Keratinocyte (primary cell): Measurements from ENCODE around the gene TBC1D19. TPM values are rescaled to one million over a fixed set of nuclear protein-coding genes. Genes with fewer than 3 reads are reported as not detected.

ENCODE experiments used
- DNase-seq: peaks from one replicate; pipeline ENCODE4 v3.0.0-alpha.2; 2011; ENCODE audit warnings: low read depth, missing footprints, low spot score
- FAIRE-seq: peaks from 2 replicates; lab custom pipeline; 2011; peaks lifted over from hg19 to GRCh38; lab: Jason Lieb, UNC
- H2AFZ ChIP-seq: 2 replicates; pipeline ENCODE4 v1.6.0; 2012; ENCODE audit warnings: low read length, control low read depth, inconsistent platforms; ENCODE audit not compliant: control insufficient read depth
- H3K27ac ChIP-seq: 2 replicates; pipeline ENCODE4 v1.5.1; 2011; ENCODE audit warnings: low read length; ENCODE audit not compliant: control insufficient read depth, insufficient read depth
- H3K27me3 ChIP-seq: 3 replicates; pipeline ENCODE4 v1.6.0; 2011; ENCODE audit warnings: low read length; ENCODE audit not compliant: control insufficient read depth, insufficient read depth; ENCODE audit errors: extremely low read depth
- H3K36me3 ChIP-seq, 2 experiments: 2 replicates in 1 of 2; 3 replicates in 1 of 2; pipeline ENCODE4 v1.5.1; 2011; ENCODE audit warnings: low read length in 2 of 2, mild to moderate bottlenecking in 1 of 2; ENCODE audit not compliant: control insufficient read depth in 2 of 2, insufficient read depth in 2 of 2; ENCODE audit errors: extremely low read depth in 1 of 2
- H3K4me1 ChIP-seq: 3 replicates; pipeline ENCODE4 v1.5.1; 2011; ENCODE audit warnings: low read length; ENCODE audit not compliant: control insufficient read depth, insufficient read depth; ENCODE audit errors: extremely low read depth
- H3K4me2 ChIP-seq: 3 replicates; pipeline ENCODE4 v1.6.0; 2011; ENCODE audit warnings: low read depth, low read length; ENCODE audit not compliant: control insufficient read depth, insufficient read depth; ENCODE audit errors: extremely low read depth
- H3K4me3 ChIP-seq, 3 experiments: fragments of 200-600 bp in 1 of 3; sonication (generic) in 1 of 3; 2 replicates in 2 of 3; 3 replicates in 1 of 3; pipeline ENCODE4 v1.5.1; 2011 to 2016; ENCODE audit warnings: low read length in 3 of 3, mild to moderate bottlenecking in 3 of 3, control low read depth in 2 of 3, inconsistent platforms in 1 of 3, low read depth in 1 of 3, mixed read lengths in 1 of 3, mixed run types in 1 of 3, moderate library complexity in 1 of 3; ENCODE audit not compliant: control insufficient read depth in 2 of 3, insufficient read depth in 2 of 3; ENCODE audit errors: extremely low read depth in 1 of 3
- H3K79me2 ChIP-seq: 2 replicates; pipeline ENCODE4 v1.6.0; 2012; ENCODE audit warnings: low read length; ENCODE audit not compliant: control insufficient read depth, insufficient read depth
- H3K9ac ChIP-seq: 3 replicates; pipeline ENCODE4 v1.6.0; 2011; ENCODE audit warnings: low read length; ENCODE audit not compliant: control insufficient read depth, insufficient read depth; ENCODE audit errors: extremely low read depth
- H3K9me1 ChIP-seq: 3 replicates; pipeline ENCODE4 v1.6.0; 2011; ENCODE audit warnings: low read length; ENCODE audit not compliant: control insufficient read depth, insufficient read depth; ENCODE audit errors: extremely low read depth
- H3K9me3 ChIP-seq: 2 replicates; pipeline ENCODE4 v1.5.1; 2012; ENCODE audit warnings: low read depth, low read length; ENCODE audit not compliant: control insufficient read depth
- H4K20me1 ChIP-seq: 3 replicates; pipeline ENCODE4 v1.6.0; 2011; ENCODE audit warnings: low read length; ENCODE audit not compliant: control insufficient read depth, insufficient read depth; ENCODE audit errors: extremely low read depth
- EZH2 ChIP-seq: IDR thresholded peaks from one replicate; pipeline ENCODE4 v1.6.1; 2012; ENCODE audit warnings: inconsistent platforms, mild to moderate bottlenecking, low read length, moderate library complexity
- dilution Hi-C: fragments of 300-500 bp; cut with MboI; formaldehyde crosslinking; loops from one replicate; pipeline ENCODE4 v1.7.0; 2020; ENCODE audit warnings: low sequenced_read_pairs; ENCODE audit not compliant: extremely low pct_ligation_motif_present
- polyA plus RNA-seq, 5 experiments: library from polyadenylated mRNA; depleted of rRNA in 3 of 5; stranded (reverse) in 3 of 5; stranded (forward) in 1 of 5; unstranded in 1 of 5; fragments of >200 nt; gene quantifications; 1 replicate in 1 of 5; 2 replicates in 3 of 5; 3 replicates in 1 of 5; pipeline versions ENCODE4 v1.2.1 to v1.2.3, GENCODE V29; 2011 to 2012; ENCODE audit warnings: missing spikeins in 2 of 5, low read depth in 1 of 5, low replicate concordance in 1 of 5
- TF ChIP-seq, protein P1 (sequence below), 3 experiments: IDR thresholded peaks in 1 of 3; conservative IDR thresholded peaks in 1 of 3; optimal IDR thresholded peaks in 1 of 3; 2 replicates in 2 of 3; 3 replicates in 1 of 3; pipeline versions ENCODE3 to v1.5.1; 2011; ENCODE audit warnings: low read length in 3 of 3, mild to moderate bottlenecking in 3 of 3, moderate library complexity in 2 of 3, control low read depth in 1 of 3, inconsistent platforms in 1 of 3; ENCODE audit not compliant: insufficient read depth in 2 of 3; ENCODE audit errors: extremely low read depth in 1 of 3

The TBC1D19 gene
- polyA plus RNA-seq, 1 donor (not counting 4 experiments of a cell fraction or from before 2014, with no cell fraction given): 11.3 TPM

- Histone ChIP-seq H3K9me3 (no peaks in the 10 kb centered on the region), H4K20me1 (no peaks in the 10 kb centered on the region), H3K9ac (no peak overlapping the region), H3K4me2 (no peak overlapping the region), H2AFZ (no peak overlapping the region), H3K27me3 (no peaks in the 10 kb centered on the region), H3K4me3 (no peak overlapping the region), H3K4me1 (no peaks in the 10 kb centered on the region), H3K36me3 (no peaks in the 10 kb centered on the region), H3K27ac (no peak overlapping the region), H3K79me2 (no peaks in the 10 kb centered on the region), H3K9me1 (no peaks in the 10 kb centered on the region)
- dilution Hi-C loops: no loop called here
- DNase-seq (no peak), FAIRE-seq (no peak)
- TF ChIP-seq EZH2: no peak
- TF ChIP-seq, protein P1, sequence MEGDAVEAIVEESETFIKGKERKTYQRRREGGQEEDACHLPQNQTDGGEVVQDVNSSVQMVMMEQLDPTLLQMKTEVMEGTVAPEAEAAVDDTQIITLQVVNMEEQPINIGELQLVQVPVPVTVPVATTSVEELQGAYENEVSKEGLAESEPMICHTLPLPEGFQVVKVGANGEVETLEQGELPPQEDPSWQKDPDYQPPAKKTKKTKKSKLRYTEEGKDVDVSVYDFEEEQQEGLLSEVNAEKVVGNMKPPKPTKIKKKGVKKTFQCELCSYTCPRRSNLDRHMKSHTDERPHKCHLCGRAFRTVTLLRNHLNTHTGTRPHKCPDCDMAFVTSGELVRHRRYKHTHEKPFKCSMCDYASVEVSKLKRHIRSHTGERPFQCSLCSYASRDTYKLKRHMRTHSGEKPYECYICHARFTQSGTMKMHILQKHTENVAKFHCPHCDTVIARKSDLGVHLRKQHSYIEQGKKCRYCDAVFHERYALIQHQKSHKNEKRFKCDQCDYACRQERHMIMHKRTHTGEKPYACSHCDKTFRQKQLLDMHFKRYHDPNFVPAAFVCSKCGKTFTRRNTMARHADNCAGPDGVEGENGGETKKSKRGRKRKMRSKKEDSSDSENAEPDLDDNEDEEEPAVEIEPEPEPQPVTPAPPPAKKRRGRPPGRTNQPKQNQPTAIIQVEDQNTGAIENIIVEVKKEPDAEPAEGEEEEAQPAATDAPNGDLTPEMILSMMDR (optimal IDR thresholded peaks at IDR 0.05 in 1 of 3, IDR thresholded peaks at IDR 0.05 in 1 of 3, conservative IDR thresholded peaks at IDR 0.05 in 1 of 3; ENCODE audit: extremely low read depth in 1 of 3, insufficient read depth in 2 of 3, low read length in 3 of 3): no peak
Measured at GRCh38 chr4:26576231-26576739, 7.6 kb upstream of the TBC1D19 start.

- H3K4me2 ChIP-seq: no peak overlapping the region
- H4K20me1 ChIP-seq: no peaks in the 10 kb centered on the region
- no peak overlapping the region for H3K9ac ChIP-seq
- TF ChIP-seq, protein P1 (optimal IDR thresholded peaks at IDR 0.05 in 1 of 3, IDR thresholded peaks at IDR 0.05 in 1 of 3, conservative IDR thresholded peaks at IDR 0.05 in 1 of 3; ENCODE audit: extremely low read depth in 1 of 3, insufficient read depth in 2 of 3, low read length in 3 of 3): no peak
- no peak for DNase-seq
- H3K36me3 ChIP-seq: no peaks in the 10 kb centered on the region
- no peak overlapping the region for H2AFZ ChIP-seq
- dilution Hi-C loops: no loop called here
- no peaks in the 10 kb centered on the region for H3K27me3 ChIP-seq
- FAIRE-seq: no peak
- H3K9me3 ChIP-seq: no peaks in the 10 kb centered on the region
- no peaks in the 10 kb centered on the region for H3K9me1 ChIP-seq
- H3K4me3 ChIP-seq: no peak overlapping the region
- H3K4me1 ChIP-seq: no peaks in the 10 kb centered on the region
- no peak overlapping the region for H3K27ac ChIP-seq
- no peaks in the 10 kb centered on the region for H3K79me2 ChIP-seq
Measured at GRCh38 chr4:26577066-26577465, 6.8 kb upstream of the TBC1D19 start.
